Kasumi-1 (cell line): ENCODE measurements around the gene ZNRF3.
"Not testable (repeated sequence)": the region's sequence is repeated elsewhere in the genome, so short reads cannot be mapped to it uniquely, and the experiment has no call there.

Experiments used
- DNase-seq, 2 experiments: peaks; one replicate each; lab custom pipeline; 2025; lab: John Stamatoyannopoulos, UW

Gene ZNRF3

DNA sequence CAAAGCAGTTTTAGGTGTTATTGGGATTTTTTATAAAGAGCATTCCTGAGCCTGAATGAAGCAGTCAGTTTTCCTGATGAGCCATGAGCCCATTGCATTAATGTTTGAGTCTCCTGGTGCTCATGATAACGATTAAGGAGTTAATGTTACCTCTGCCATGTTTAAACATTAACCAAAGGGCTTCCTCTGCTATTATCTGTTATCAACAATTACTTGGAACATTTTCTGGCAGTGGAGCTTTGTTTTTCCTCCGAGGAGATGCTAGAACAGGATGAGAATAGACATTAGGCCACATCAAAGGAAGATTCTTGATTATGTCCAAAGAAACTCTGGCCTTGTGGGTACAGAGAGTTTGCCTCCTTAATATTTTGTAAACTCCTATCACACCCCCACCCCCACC is 49.9 kb downstream of the ZNRF3 start:
- DNase-seq: no peak

GRCh38 chr22:28934026-28934425 is 50.7 kb downstream of the ZNRF3 start:
- no peak for DNase-seq

GRCh38 chr22:28935140-28935539 is 51.8 kb downstream of the ZNRF3 start:
- DNase-seq: no peak

- DNase-seq: no peak
These were observed 52.3 kb downstream of the ZNRF3 start for GRCh38 chr22:28935713-28936112.

- DNase-seq: no peak
These were observed 52.8 kb downstream of the ZNRF3 start for GRCh38 chr22:28936200-28936599.

- no peak for DNase-seq
These were observed 54.0 kb downstream of the ZNRF3 start for GRCh38 chr22:28937206-28938025.

- no peak for DNase-seq
These were observed 55.0 kb downstream of the ZNRF3 start for GRCh38 chr22:28938286-28938833.

- DNase-seq: no peak
These were observed 56.0 kb downstream of the ZNRF3 start for GRCh38 chr22:28939394-28939793.

DNA sequence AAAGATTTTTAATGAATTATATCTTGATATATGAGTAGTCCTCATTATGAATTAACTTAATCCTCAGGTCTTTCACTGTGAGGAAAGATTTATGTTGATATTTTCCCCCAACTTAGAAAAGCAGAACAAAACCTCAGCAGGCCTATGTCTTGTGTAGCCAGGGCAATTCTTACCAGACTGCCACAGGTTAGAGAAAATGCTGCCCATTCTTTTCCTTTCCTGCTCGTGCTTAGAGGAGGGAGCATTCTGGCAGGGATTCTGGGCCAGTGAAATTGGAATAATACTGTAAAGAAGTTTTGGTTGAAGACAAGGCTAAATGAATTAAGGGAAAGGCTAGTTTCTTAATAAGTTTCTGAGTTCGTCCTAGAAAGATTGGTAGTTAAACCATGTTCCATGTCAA is 56.6 kb downstream of the ZNRF3 start:
- DNase-seq: no peak

DNA sequence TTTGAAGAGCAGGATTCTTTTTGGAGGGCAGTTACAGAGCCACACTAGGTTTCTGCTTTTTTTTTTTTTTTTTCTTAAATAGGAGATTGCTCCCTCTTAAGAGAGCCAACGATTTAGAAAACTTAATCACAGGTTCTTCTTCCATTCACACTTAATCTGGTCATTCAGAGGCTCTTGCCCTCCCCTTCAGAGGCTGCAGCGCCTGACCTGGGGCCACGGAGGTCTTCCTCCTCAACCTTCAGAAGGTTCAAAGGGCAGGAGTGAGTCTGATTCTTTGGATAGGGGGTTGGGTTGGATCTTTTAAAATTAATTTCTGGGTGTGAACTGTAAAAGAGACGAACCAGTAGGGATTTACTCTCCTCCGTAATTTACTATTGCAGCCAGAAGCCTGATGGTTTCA is 57.1 kb downstream of the ZNRF3 start:
- DNase-seq: no peak

GRCh38 chr22:28942333-28942732 is 59.0 kb downstream of the ZNRF3 start:
- DNase-seq: no peak

GRCh38 chr22:28942801-28943500 is 59.6 kb downstream of the ZNRF3 start:
- no peak for DNase-seq

DNA sequence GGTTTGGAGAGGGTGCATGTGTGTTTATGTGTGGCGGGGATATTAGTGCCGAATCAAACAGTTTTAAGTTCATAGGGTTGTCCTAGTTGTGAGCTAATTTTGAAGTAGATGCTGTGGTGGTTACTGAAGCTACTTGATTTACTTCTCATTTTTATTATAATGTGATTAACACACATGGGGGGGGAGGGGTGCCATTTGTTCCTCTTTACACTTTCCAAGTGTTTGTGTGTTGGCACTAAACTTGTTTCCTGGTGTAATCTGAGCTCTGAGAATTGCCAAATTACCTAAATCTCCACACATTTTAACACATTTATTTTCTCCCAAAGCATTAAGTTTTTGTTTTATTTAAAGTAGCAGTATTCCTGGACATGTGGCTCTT is 60.1 kb downstream of the ZNRF3 start:
- DNase-seq: peak; percentile 31 to 35

GRCh38 chr22:28947125-28947524 is 63.8 kb downstream of the ZNRF3 start:
- DNase-seq: no peak

- DNase-seq: no peak
These were observed 65.1 kb downstream of the ZNRF3 start for GRCh38 chr22:28948424-28948823.

GRCh38 chr22:28948860-28949551 is 65.6 kb downstream of the ZNRF3 start:
- not testable (repeated sequence) for DNase-seq

DNA sequence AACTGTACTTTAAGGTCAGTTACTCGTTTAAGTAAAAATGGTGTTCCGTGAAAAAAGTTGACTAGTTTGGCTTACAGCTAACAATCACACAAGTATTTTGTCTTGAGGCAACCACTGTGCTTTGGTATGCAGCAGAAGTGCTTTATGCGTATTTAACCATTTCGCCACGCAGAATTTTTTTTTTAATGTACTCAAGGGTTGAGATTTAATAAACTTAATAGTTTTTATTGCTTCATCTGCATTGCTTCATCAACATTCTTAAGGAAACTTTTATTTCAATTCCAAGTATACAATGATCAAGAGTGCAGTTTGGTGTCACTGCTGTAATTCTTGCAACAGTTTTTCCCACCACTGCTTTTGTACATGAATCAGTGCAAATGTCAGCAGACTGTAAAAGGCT is 66.4 kb downstream of the ZNRF3 start:
- DNase-seq: no peak

DNA sequence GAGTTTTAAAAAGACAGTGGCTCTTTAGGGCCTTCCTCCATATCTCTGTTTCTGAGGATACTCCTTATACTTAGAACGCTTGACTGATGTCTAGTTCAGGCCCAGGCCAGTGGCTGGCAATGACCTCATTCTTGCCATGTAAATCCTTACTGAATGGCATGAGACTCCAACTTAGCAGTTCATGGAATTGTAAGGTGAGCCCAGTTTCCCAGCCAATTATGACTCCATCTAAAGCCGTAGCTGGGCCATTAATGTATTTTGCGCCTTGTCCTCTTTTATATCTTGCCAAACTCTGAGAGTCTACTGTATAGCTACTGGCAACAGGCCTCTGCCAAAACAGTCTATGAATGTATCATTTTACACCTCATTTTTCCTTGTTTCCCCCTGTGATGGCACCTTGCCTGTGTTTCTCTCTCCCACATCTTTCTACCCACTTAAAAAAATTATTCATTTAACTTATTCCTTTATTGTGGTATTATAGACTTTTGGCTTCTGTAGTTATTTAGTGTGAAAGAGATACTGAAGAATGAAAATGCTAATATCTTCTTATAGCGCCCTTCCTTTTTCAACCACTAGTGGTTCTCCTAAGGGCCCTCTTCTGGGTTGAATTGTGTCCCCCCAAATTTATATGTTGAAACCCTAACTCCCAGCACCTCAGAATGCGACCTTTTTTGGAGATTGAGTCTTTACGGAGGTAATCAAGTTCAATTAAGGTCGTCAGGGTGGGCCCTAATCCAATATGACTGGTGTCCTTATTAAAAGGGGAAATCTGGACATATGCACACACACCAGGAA is 67.4 kb downstream of the ZNRF3 start:
- DNase-seq: no peak

GRCh38 chr22:28951530-28951929 is 68.2 kb downstream of the ZNRF3 start:
- DNase-seq: no peak

DNA sequence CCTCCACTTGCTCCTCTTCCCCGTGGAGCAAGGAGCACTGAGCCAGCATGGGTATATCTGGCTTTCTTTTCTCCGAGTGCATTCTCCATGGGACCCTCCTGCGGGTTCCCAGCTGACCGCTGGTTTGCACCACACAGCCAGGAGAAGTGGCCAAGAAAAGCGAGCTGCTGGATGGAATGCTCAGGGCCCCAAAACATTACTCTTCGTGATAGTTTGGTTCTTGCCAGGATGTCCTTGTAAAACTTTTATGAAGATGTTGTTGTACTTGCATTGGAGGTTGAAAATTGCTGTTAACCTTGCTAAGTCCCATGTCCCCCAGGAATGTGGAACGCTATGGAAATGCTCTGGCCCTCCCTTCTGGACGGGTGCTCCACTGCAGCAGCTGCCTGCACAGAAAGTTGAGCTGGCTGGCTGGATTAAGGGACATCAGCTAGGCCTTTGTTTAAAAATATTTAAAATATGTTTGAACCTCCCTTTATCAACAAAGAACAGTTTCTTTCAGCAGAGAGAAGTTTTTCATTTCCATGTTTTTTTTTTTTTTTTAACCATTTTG is 68.7 kb downstream of the ZNRF3 start:
- no peak for DNase-seq

DNA sequence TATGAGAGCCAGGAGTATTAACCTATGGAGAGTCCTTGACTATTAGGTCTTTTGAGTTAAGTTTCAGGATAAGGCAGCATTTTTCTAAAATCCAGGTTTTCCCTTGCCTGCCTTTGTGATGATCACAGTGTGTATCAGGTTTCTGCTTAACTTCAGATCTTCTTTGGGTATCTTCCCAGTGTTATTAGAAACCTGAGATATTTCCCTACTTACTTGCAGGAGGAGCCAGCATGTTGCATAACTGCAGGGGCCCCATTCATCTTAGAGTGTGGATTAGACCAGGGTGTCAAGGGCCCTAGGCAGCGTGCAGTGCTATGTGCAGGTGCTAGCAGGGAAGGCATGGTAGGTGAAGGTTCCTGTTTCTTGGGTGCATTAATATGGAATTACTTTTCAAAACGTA is 69.5 kb downstream of the ZNRF3 start:
- DNase-seq: no peak

DNA sequence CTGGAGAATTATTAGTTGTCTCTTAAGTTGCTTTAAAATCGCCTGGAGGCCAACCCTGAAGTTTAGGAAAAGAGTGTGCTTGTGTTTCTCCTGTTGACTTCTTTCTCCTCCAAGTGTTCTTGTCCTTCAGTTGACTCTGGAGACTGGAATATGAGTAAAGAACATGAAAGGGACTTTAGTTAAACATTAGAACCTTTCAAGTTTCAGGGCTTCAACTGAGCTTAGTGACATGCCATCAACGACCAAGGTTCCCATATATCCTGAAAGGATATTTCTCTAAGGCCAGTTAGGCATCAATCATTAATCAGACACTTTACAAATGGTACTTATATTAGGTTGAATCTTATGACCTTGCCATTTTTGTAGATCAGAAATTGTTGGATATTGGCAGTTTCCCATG is 70.0 kb downstream of the ZNRF3 start:
- no peak for DNase-seq
